Hepatocyte (in vitro differentiated cells): ENCODE measurements around the gene PEMT. TPM values are rescaled to one million over a fixed set of nuclear protein-coding genes. Genes with fewer than 3 reads are reported as not detected.

ENCODE experiments used
- DNase-seq: peaks from one replicate; pipeline ENCODE4 v3.0.0-alpha.2; 2016; ENCODE audit warnings: low spot score
- H2AFZ ChIP-seq: fragments of 200-600 bp; sonication (generic); 2 replicates; pipeline ENCODE4 v1.6.0; 2016; ENCODE audit warnings: antibody characterized with exemption, mild to moderate bottlenecking
- H3K27ac ChIP-seq: fragments of 200-600 bp; sonication (generic); 2 replicates; pipeline ENCODE4 v1.5.1; 2016; ENCODE audit warnings: mild to moderate bottlenecking
- H3K27me3 ChIP-seq: fragments of 200-600 bp; sonication (generic); 2 replicates; pipeline ENCODE4 v1.6.1; 2016
- H3K36me3 ChIP-seq: fragments of 200-600 bp; sonication (generic); replicated peaks from 2 replicates; pipeline ENCODE4 v1.5.1; 2016; ENCODE audit warnings: low read depth; ENCODE audit not compliant: insufficient read depth
- H3K4me1 ChIP-seq: fragments of 200-600 bp; sonication (generic); 2 replicates; pipeline ENCODE4 v1.5.1; 2016; ENCODE audit warnings: mild to moderate bottlenecking, moderate library complexity; ENCODE audit not compliant: insufficient read depth
- H3K4me2 ChIP-seq: fragments of 200-600 bp; sonication (generic); 2 replicates; pipeline ENCODE4 v1.6.0; 2016
- H3K4me3 ChIP-seq: fragments of 200-600 bp; sonication (generic); 2 replicates; pipeline ENCODE4 v1.5.1; 2016; ENCODE audit warnings: mild to moderate bottlenecking
- H3K79me2 ChIP-seq: fragments of 200-600 bp; sonication (generic); 2 replicates; pipeline ENCODE4 v1.6.0; 2017; ENCODE audit warnings: mild to moderate bottlenecking
- H3K9me2 ChIP-seq: fragments of 200-600 bp; sonication (generic); replicated peaks from 2 replicates; pipeline ENCODE4 v1.6.0; 2017; ENCODE audit warnings: mild to moderate bottlenecking; ENCODE audit not compliant: insufficient read depth
- H3K9me3 ChIP-seq: fragments of 200-600 bp; sonication (generic); 2 replicates; pipeline ENCODE4 v1.5.1; 2016; ENCODE audit warnings: low read depth, mild to moderate bottlenecking
- H4K20me1 ChIP-seq: fragments of 200-600 bp; sonication (generic); 2 replicates; pipeline ENCODE4 v1.6.0; 2016; ENCODE audit warnings: mild to moderate bottlenecking; ENCODE audit not compliant: insufficient read depth, poor library complexity, severe bottlenecking
- EZH2 ChIP-seq: fragments of 200-600 bp; sonication (generic); IDR thresholded peaks from 2 replicates; pipeline ENCODE4 v1.6.1; 2016; ENCODE audit warnings: antibody characterized with exemption, mild to moderate bottlenecking, borderline replicate concordance
- EZH2phosphoT487 ChIP-seq: fragments of 200-600 bp; sonication (generic); IDR thresholded peaks from one replicate; pipeline ENCODE4 v1.6.1; 2018; ENCODE audit warnings: antibody characterized with exemption, mild to moderate bottlenecking, low read depth, moderate library complexity; ENCODE audit not compliant: unreplicated experiment, severe bottlenecking
- WGBS: methylation state at CpG from one replicate; pipeline ENCODE4 v1.1.6; 2016; ENCODE audit warnings: low lambda C conversion rate; ENCODE audit errors: missing lambda C conversion rate; 5-methylcytosine and 5-hydroxymethylcytosine counted together
- polyA plus RNA-seq: library from polyadenylated mRNA; unstranded; fragments of >200 nt; fragmentation: Nextera tagmentation; extraction: Ambion mirVana; gene quantifications from 2 replicates; pipeline ENCODE4 v1.2.1, GENCODE V29; 2016
- total RNA-seq: library from RNA; depleted of rRNA; stranded (reverse); fragments of >200 nt; gene quantifications from 2 replicates; pipeline ENCODE4 v1.2.3, GENCODE V29; 2014
- TF ChIP-seq, protein P1 (sequence below): fragments of 200-600 bp; sonication (generic); IDR thresholded peaks from 2 replicates; pipeline ENCODE4 v1.5.1; 2016; ENCODE audit warnings: antibody characterized with exemption, mild to moderate bottlenecking; ENCODE audit not compliant: poor library complexity

The PEMT gene
- total and polyA plus RNA-seq, 2 experiments from 2014 or later, result 50.1 to 70.4 TPM

DNA sequence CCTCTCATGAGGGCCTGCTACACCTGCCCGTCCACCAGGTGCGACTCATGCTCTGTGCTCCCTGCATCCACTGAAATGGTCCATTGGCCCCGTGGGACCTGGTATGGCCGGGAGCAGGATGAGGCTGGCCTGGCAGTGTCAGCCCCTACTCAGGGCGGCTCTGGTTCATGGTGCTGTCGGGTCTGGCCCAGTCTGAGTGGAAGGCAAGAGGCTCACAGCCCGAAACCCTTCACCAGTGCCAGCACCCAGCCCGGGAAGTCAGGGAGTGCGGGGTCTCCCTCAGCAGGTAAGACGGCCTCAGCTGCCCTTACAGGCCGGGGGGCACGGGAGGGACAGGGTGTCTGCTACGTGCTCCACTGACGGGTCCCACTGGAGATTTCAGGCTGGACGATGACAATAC, 54.8 kb downstream of the PEMT start:
- Histone ChIP-seq H3K27me3 (no peaks in the 10 kb centered on the region), H4K20me1 (no peaks in the 10 kb centered on the region), H2AFZ (no peak overlapping the region), H3K9me2 (no peaks in the 10 kb centered on the region), H3K27ac (peak overlapping the region; percentile 85), H3K9me3 (no peaks in the 10 kb centered on the region), H3K79me2 (no peaks in the 10 kb centered on the region), H3K4me2 (no peak overlapping the region), H3K4me1 (peaks cover 29% of the 10 kb centered on the region), H3K4me3 (no peak overlapping the region), H3K36me3 (no peaks in the 10 kb centered on the region)
- no peak for DNase-seq
- TF ChIP-seq EZH2phosphoT487 (no peak), EZH2 (no peak)
- TF ChIP-seq, protein P1, sequence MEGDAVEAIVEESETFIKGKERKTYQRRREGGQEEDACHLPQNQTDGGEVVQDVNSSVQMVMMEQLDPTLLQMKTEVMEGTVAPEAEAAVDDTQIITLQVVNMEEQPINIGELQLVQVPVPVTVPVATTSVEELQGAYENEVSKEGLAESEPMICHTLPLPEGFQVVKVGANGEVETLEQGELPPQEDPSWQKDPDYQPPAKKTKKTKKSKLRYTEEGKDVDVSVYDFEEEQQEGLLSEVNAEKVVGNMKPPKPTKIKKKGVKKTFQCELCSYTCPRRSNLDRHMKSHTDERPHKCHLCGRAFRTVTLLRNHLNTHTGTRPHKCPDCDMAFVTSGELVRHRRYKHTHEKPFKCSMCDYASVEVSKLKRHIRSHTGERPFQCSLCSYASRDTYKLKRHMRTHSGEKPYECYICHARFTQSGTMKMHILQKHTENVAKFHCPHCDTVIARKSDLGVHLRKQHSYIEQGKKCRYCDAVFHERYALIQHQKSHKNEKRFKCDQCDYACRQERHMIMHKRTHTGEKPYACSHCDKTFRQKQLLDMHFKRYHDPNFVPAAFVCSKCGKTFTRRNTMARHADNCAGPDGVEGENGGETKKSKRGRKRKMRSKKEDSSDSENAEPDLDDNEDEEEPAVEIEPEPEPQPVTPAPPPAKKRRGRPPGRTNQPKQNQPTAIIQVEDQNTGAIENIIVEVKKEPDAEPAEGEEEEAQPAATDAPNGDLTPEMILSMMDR, result no peak
- WGBS, result 95% methylated on average over 15 of the region's 15 CpGs

DNA sequence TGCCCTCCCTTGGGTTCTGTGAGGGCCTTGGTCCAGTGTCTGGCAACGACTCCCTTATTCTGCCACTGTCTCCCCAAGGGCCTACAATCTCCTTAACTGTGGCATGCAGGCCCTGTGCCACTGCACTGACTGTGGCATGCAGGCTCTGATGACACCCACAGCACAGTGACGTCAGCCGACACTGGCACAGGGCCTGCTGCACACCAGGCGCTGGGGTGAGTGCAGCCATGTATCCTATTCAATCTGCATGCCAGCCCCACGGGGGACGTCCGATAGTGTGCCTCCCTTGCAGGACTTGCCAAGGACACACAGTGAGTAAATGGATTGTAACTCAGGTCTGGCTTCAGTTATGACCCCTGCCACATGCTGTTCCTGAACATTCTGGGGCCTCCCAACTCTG, 55.6 kb downstream of the PEMT start:
- TF ChIP-seq, protein P1, result no peak
- TF ChIP-seq EZH2phosphoT487 (no peak), EZH2 (no peak)
- Histone ChIP-seq H3K4me2 (no peak overlapping the region), H2AFZ (no peak overlapping the region), H3K79me2 (no peaks in the 10 kb centered on the region), H3K9me3 (no peaks in the 10 kb centered on the region), H3K9me2 (no peaks in the 10 kb centered on the region), H4K20me1 (no peaks in the 10 kb centered on the region), H3K36me3 (no peaks in the 10 kb centered on the region), H3K4me1 (peaks cover 29% of the 10 kb centered on the region), H3K27ac (no peak overlapping the region), H3K27me3 (no peaks in the 10 kb centered on the region), H3K4me3 (no peak overlapping the region)
- WGBS, result 94% methylated on average over 7 of the region's 7 CpGs
- DNase-seq, result no peak

DNA sequence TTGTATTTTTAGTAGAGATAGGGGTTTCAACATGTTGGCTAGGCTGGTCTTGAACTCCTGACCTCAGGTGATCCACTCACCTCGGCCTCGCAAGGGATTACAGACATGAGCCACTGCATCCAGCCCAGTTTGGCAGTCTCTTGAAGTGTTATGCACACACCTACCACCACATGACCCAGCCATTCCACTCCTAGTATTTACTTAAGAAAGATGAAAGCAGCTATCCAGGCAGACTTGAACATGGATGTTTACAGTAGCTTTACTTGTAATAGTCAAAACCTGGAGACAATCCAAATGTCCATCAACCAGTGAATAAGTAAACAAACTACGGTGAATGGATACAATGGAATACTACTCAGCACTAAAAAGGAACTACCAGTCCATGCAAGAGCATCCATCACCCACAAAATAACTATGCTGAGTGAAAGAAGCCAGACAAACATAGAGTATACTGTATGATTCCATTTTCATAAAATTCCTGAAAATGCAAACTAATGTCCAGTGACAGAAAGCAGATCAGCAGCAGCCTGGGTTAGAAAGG, 57.5 kb downstream of the PEMT start:
- no peak overlapping the region for H3K27ac ChIP-seq
- H3K36me3 ChIP-seq, result no peaks in the 10 kb centered on the region
- H3K27me3 ChIP-seq, result no peaks in the 10 kb centered on the region
- no peaks in the 10 kb centered on the region for H3K9me3 ChIP-seq
- H3K79me2 ChIP-seq, result peaks cover 6% of the 10 kb centered on the region
- no peak overlapping the region for H2AFZ ChIP-seq
- no peak overlapping the region for H3K4me3 ChIP-seq
- no peaks in the 10 kb centered on the region for H3K9me2 ChIP-seq
- H4K20me1 ChIP-seq, result no peaks in the 10 kb centered on the region
- 55% methylated on average over 3 of the region's 3 CpGs for WGBS
- no peak overlapping the region for H3K4me2 ChIP-seq
- TF ChIP-seq EZH2phosphoT487 (no peak), EZH2 (no peak)
- TF ChIP-seq, protein P1, result no peak
- DNase-seq, result peak; percentile 60
- peaks cover 11% of the 10 kb centered on the region for H3K4me1 ChIP-seq

DNA sequence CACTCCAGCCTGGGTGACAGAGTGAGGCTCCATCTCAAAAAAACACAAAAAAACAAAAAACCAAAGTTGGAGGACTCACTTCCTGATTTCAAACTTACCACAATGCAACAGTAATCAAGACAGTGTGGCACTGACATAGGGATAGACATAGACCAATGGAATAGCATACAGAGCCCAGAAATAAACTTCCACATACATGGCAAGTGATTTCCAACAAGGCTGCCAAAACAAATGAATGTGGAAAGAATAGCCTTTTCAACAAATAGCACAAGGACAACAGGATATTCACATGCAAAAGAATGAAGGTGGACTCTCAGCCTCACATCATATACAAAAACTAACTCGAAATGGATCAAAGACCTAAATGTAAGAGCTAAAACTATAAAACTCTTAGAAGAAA, 58.5 kb downstream of the PEMT start:
- Histone ChIP-seq H3K27ac (no peak overlapping the region), H3K4me3 (no peak overlapping the region), H4K20me1 (no peaks in the 10 kb centered on the region), H3K4me2 (no peak overlapping the region), H3K9me3 (no peaks in the 10 kb centered on the region), H3K79me2 (peaks cover 6% of the 10 kb centered on the region), H3K36me3 (no peaks in the 10 kb centered on the region), H3K27me3 (no peaks in the 10 kb centered on the region), H3K4me1 (peaks cover 5% of the 10 kb centered on the region), H3K9me2 (no peaks in the 10 kb centered on the region), H2AFZ (no peak overlapping the region)
- no peak for DNase-seq
- WGBS, result 84% methylated on average over 1 of the region's 1 CpG
- no peak for TF ChIP-seq EZH2
- no peak for TF ChIP-seq EZH2phosphoT487
